Stimulated activated CD8-positive, alpha-beta memory T cell treated with anti-CD3 and anti-CD28 coated beads, Interleukin-12 subunit alpha, Interleukin-12 subunit beta, amount 100 ng/mL, for 24 hours (primary cell): ENCODE results near the gene HIGD1B.

Experiments
- DNase-seq: peaks from one replicate; pipeline ENCODE4 v3.0.0-alpha.2; 2020; ENCODE audit errors: extremely low read depth

Gene HIGD1B

GRCh38 chr17:44878627-44879221, 31.0 kb downstream of the HIGD1B start:
- no peak for DNase-seq

GRCh38 chr17:44879376-44879775, 31.7 kb downstream of the HIGD1B start:
- no peak for DNase-seq

GRCh38 chr17:44880062-44880461, 32.4 kb downstream of the HIGD1B start:
- no peak for DNase-seq

GRCh38 chr17:44881145-44881544, 33.5 kb downstream of the HIGD1B start:
- DNase-seq = no peak

- DNase-seq = no peak
These were observed 37.3 kb downstream of the HIGD1B start for GRCh38 chr17:44884941-44885340.

DNA sequence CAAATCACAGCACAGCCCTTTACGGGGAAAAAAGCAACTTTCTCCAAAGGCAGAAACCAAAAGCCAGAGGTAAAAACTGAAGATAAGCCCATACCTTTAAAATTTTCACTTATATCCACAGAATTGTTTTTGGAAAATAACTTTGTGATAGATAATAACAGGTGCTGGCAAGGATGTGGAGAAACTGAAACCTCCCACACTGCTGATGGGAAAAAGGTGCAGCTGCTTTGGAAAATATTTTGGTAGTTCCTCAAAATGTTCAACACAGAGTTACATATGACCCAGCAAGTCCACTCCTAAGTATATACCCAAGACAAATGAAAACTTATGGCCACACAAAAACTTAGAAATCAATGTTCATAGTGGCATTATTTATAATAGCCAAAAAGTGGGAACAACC, 39.3 kb downstream of the HIGD1B start:
- no peak for DNase-seq

DNA sequence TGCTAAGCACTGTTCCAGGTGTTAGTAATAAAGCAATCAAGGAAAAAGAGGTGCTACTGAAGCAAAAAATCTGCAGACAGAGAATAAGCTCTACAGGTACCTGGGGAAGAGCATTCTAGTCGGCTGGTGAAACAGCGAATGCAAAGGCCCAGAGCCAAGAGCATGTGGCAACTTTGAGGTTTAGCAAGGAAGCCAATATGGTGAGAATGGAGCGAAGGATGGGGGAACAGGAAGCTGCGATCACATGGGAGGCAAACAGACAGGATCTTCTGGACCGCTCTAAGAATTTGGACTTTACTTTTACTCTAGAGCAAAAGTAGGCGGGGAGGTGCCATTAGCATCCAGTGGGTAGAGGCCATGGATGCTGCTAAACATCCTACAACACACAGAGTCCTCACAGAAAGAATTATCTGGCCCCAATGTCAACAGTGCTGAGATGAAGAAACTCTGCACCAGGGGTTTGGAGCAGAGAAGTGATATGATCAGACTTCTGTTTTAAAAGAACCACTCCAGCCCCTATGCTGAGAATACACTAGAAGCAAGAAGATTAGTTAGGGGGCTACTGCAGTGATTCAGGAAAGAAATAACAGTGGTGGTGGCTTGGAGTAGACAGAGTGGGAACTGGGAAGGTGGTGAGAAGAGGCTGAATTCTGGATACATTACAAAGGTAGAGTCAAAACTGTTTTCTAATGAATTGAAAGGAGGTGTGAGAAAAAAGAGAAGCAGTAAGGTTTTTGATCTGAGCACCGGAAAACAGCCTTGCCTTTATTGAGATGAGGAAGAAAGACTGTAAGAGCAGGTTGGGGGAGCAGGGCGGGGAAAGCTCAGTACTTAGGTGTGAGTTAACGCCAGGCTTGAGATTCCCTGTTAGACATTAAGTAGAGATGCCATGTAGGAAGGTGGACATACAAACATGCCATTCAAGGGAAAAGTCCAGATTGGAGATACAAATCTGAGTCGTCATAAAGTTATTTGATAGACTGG, 40.6 kb downstream of the HIGD1B start:
- no peak for DNase-seq

DNA sequence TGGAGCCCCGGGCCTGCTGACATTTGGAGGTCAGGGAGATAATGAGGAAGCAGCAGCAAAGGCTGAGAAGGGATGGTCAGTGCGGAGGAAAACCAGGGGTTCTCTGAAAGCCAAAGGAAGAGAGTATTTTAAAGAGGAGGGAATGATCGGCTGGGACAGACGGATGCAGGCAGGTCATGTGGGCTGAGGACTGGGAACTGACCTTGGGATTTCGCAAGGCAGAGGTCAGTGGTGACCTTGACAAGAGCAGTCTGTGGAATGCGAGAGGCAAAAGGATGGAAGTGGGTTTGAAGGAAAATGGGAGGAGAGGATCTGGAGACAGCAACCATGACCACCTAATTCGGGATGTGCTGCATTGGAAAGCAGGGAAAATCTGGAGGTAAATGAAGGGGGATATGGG, 41.3 kb downstream of the HIGD1B start:
- DNase-seq = no peak

GRCh38 chr17:44892250-44892649, 44.6 kb downstream of the HIGD1B start:
- no peak for DNase-seq

DNA sequence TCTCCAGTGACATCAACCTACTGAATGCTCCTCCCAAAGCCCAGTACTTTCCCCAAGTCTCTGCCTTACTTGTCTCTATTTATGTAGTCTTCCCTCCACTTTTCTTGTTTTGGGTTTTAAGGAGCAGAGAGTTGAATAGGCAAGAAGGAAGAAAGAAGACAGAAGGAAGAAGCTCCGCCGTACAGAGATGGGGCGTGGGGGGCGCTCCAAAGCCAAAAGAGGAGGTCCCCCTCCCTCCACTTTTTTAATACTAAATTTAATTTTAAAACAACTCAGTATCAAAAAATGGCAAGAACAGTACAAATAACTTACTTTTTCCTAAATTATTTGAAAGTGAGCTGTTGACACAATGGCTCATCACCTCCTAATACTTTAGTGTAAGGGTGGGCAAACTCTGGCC, 47.0 kb downstream of the HIGD1B start:
- DNase-seq = no peak

- DNase-seq = no peak
These were observed 51.0 kb downstream of the HIGD1B start for GRCh38 chr17:44898768-44899073.

- peak; percentile 84 for DNase-seq
These were observed 51.5 kb downstream of the HIGD1B start, which contains the start of gene EFTUD2 for GRCh38 chr17:44899074-44899782. TSS of gene EFTUD2 (minus strand) at chr17:44899445. CDS start at chr17:44894521, 4,924 bp downstream.
